IMR-90 (cell line): ENCODE data around the gene RNF149. TPM values are rescaled to one million over a fixed set of nuclear protein-coding genes. Genes with fewer than 3 reads are reported as not detected.
A peak's percentile ranks its signal among the peaks of the same experiment; 100 is the strongest.

Experiments
- ATAC-seq: fragments of 200-7000 bp; cut with Tn5 transposase; 2 replicates; pipeline ENCODE4 v1.9.1; 2020; ENCODE audit warnings: low read depth, mild to moderate bottlenecking, moderate library complexity
- BruUV-seq: library from RNA; stranded (reverse); fragments of 400-500 nt; replicated peaks from 2 replicates; lab custom pipeline; 2021; lab: Mats Ljungman, UMichigan
- CTCF ChIA-PET: fragments of 300-600 bp; formaldehyde crosslinking; extraction: SDS; loops from one replicate; lab custom pipeline; 2021; ENCODE audit warnings: antibody characterized with exemption; lab: Yijun Ruan, JAX
- POLR2A ChIA-PET: fragments of 300-600 bp; sonication (Branson Sonifier 250); formaldehyde crosslinking; loops from one replicate; lab custom pipeline; 2022; ENCODE audit warnings: antibody characterized with exemption; ENCODE audit not compliant: unreplicated experiment; lab: Charles Lee
- DNase-seq: peaks from one replicate; pipeline ENCODE4 v3.0.0; 2013
- H2AFZ ChIP-seq: replicated peaks from 2 replicates; pipeline ENCODE3; 2013; ENCODE audit warnings: low read length, mild to moderate bottlenecking; ENCODE audit not compliant: poor library complexity
- H2AK5ac ChIP-seq: 2 replicates; pipeline ENCODE4 v1.6.1; 2013; ENCODE audit warnings: low read depth, low read length, inconsistent platforms
- H2AK9ac ChIP-seq: replicated peaks from 2 replicates; pipeline ENCODE3; 2013; ENCODE audit warnings: mild to moderate bottlenecking, low read depth, low read length, moderate library complexity; ENCODE audit not compliant: poor library complexity
- H2BK120ac ChIP-seq: 2 replicates; pipeline ENCODE4 v1.6.1; 2013; ENCODE audit warnings: low read depth, low read length, inconsistent platforms
- H2BK15ac ChIP-seq: 3 replicates; pipeline ENCODE4 v1.6.1; 2013; ENCODE audit warnings: low read depth, low read length, inconsistent platforms
- H2BK20ac ChIP-seq: 2 replicates; pipeline ENCODE4 v1.6.1; 2013; ENCODE audit warnings: low read depth, mild to moderate bottlenecking, inconsistent platforms, low read length, moderate library complexity
- H2BK5ac ChIP-seq: 2 replicates; pipeline ENCODE4 v1.6.1; 2013; ENCODE audit warnings: mild to moderate bottlenecking, low read depth, low read length, inconsistent platforms; ENCODE audit not compliant: poor library complexity, severe bottlenecking
- H3K14ac ChIP-seq: replicated peaks from 2 replicates; pipeline ENCODE4 v1.6.1; 2013; ENCODE audit warnings: low read depth, low read length, inconsistent platforms
- H3K18ac ChIP-seq: 2 replicates; pipeline ENCODE4 v1.6.1; 2013; ENCODE audit warnings: low read depth, low read length, control low read depth
- H3K23ac ChIP-seq: 2 replicates; pipeline ENCODE4 v1.6.1; 2013; ENCODE audit warnings: low read depth, low read length, inconsistent platforms
- H3K27ac ChIP-seq: 2 replicates; pipeline ENCODE4 v1.5.1; 2013; ENCODE audit warnings: mild to moderate bottlenecking, control low read depth, low read length; ENCODE audit not compliant: insufficient read depth
- H3K27me3 ChIP-seq: 2 replicates; pipeline ENCODE4 v1.6.1; 2013; ENCODE audit warnings: low read length; ENCODE audit not compliant: control insufficient read depth, insufficient read depth
- H3K36me3 ChIP-seq: 2 replicates; pipeline ENCODE4 v1.6.1; 2013; ENCODE audit warnings: low read length, mixed read lengths; ENCODE audit not compliant: control insufficient read depth, insufficient read depth
- H3K4ac ChIP-seq: 2 replicates; pipeline ENCODE4 v1.6.1; 2013; ENCODE audit warnings: low read depth, low read length, inconsistent platforms
- H3K4me1 ChIP-seq: 2 replicates; pipeline ENCODE4 v1.6.1; 2013; ENCODE audit warnings: low read length, mixed read lengths; ENCODE audit not compliant: control insufficient read depth, insufficient read depth
- H3K4me2 ChIP-seq: 2 replicates; pipeline ENCODE4 v1.6.1; 2013; ENCODE audit warnings: low read depth, mild to moderate bottlenecking, control low read depth, low read length, moderate library complexity
- H3K4me3 ChIP-seq: 2 replicates; pipeline ENCODE4 v1.5.1; 2013; ENCODE audit warnings: low read depth, mild to moderate bottlenecking, control low read depth, low read length, moderate library complexity; ENCODE audit not compliant: insufficient read depth
- H3K56ac ChIP-seq: 2 replicates; pipeline ENCODE4 v1.6.1; 2013; ENCODE audit warnings: low read length, inconsistent platforms; ENCODE audit not compliant: insufficient read depth; ENCODE audit errors: extremely low read depth
- H3K79me1 ChIP-seq, 2 experiments: 2 replicates each; pipeline ENCODE4 v1.6.1; 2013; ENCODE audit warnings: low read length in 2 of 2, inconsistent platforms in 1 of 2, low read depth in 1 of 2
- H3K9ac ChIP-seq: 2 replicates; pipeline ENCODE4 v1.6.1; 2013; ENCODE audit warnings: low read depth, low read length, control low read depth
- H3K9me1 ChIP-seq: 2 replicates; pipeline ENCODE4 v1.6.1; 2013; ENCODE audit warnings: low read length, inconsistent platforms; ENCODE audit not compliant: insufficient read depth
- H3K9me3 ChIP-seq: 2 replicates; pipeline ENCODE4 v1.6.1; 2013; ENCODE audit warnings: low read length; ENCODE audit not compliant: control insufficient read depth, insufficient read depth
- H4K20me1 ChIP-seq: 2 replicates; pipeline ENCODE4 v1.6.1; 2013; ENCODE audit warnings: low read length, inconsistent platforms; ENCODE audit not compliant: insufficient read depth
- H4K5ac ChIP-seq: 2 replicates; pipeline ENCODE4 v1.6.1; 2013; ENCODE audit warnings: mild to moderate bottlenecking, low read depth, low read length, control low read depth
- H4K8ac ChIP-seq, 2 experiments: 2 replicates each; pipeline ENCODE4 v1.6.1; 2013; ENCODE audit warnings: low read depth in 2 of 2, low read length in 2 of 2, control low read depth in 1 of 2, inconsistent platforms in 1 of 2
- H4K91ac ChIP-seq: 2 replicates; pipeline ENCODE4 v1.6.1; 2013; ENCODE audit warnings: low read depth, low read length, inconsistent platforms; ENCODE audit not compliant: insufficient read depth
- BHLHE40 ChIP-seq: fragments of 150-350 bp; IDR thresholded peaks from 2 replicates; pipeline ENCODE4 v1.6.1; 2016; ENCODE audit warnings: mild to moderate bottlenecking, low read depth, low read length
- CEBPB ChIP-seq: IDR thresholded peaks from 2 replicates; pipeline ENCODE4 v1.6.1; 2012; ENCODE audit warnings: low read depth, low read length, improper control_type of control experiment
- CHD1 ChIP-seq: IDR thresholded peaks from 2 replicates; pipeline ENCODE4 v1.6.1; 2012; ENCODE audit warnings: low read depth, low read length, improper control_type of control experiment
- ELK1 ChIP-seq: fragments of 150-350 bp; IDR thresholded peaks from 2 replicates; pipeline ENCODE4 v1.6.1; 2016; ENCODE audit warnings: low read depth, mild to moderate bottlenecking, low read length, moderate library complexity, borderline replicate concordance
- FOS ChIP-seq: fragments of 150-350 bp; IDR thresholded peaks from 2 replicates; pipeline ENCODE4 v1.6.1; 2016; ENCODE audit warnings: low read depth, low read length
- MAFK ChIP-seq: IDR thresholded peaks from 2 replicates; pipeline ENCODE4 v1.6.1; 2012; ENCODE audit warnings: low read depth, low read length, improper control_type of control experiment
- MAZ ChIP-seq: IDR thresholded peaks from 2 replicates; pipeline ENCODE4 v1.6.1; 2012; ENCODE audit warnings: low read depth, mild to moderate bottlenecking, low read length, improper control_type of control experiment, moderate library complexity, borderline replicate concordance
- MXI1 ChIP-seq: IDR thresholded peaks from 2 replicates; pipeline ENCODE4 v1.6.1; 2012; ENCODE audit warnings: low read depth, mild to moderate bottlenecking, low read length, moderate library complexity, borderline replicate concordance
- NFE2L2 ChIP-seq: fragments of 150-350 bp; IDR thresholded peaks from 2 replicates; pipeline ENCODE4 v1.6.1; 2016; ENCODE audit warnings: low read depth, mild to moderate bottlenecking, low read length
- POLR2A ChIP-seq: IDR thresholded peaks from 2 replicates; pipeline ENCODE4 v1.6.1; 2012; ENCODE audit warnings: mild to moderate bottlenecking, low read depth, low read length
- RAD21 ChIP-seq: IDR thresholded peaks from 2 replicates; pipeline ENCODE4 v1.6.1; 2012; ENCODE audit warnings: low read length, improper control_type of control experiment
- RFX5 ChIP-seq: IDR thresholded peaks from 2 replicates; pipeline ENCODE4 v1.8.0; 2012; ENCODE audit warnings: low read depth, mild to moderate bottlenecking, low read length, moderate library complexity
- SMC3 ChIP-seq: fragments of 150-350 bp; IDR thresholded peaks from 2 replicates; pipeline ENCODE4 v1.6.1; 2016; ENCODE audit warnings: low read depth, mild to moderate bottlenecking, antibody characterized with exemption, low read length, moderate library complexity
- USF2 ChIP-seq: fragments of 150-350 bp; IDR thresholded peaks from 2 replicates; pipeline ENCODE4 v1.6.1; 2017; ENCODE audit warnings: mild to moderate bottlenecking, antibody characterized with exemption, low read length, low read depth
- WGBS, 2 experiments: methylation state at CpG; one replicate each; pipeline versions ENCODE4 v1.1.5 to v1.1.7; 2013; ENCODE audit warnings: missing lambda C conversion rate in 2 of 2; ENCODE audit not compliant: insufficient read length in 1 of 2; ENCODE audit errors: extremely low coverage in 2 of 2; 5-methylcytosine and 5-hydroxymethylcytosine counted together
- dilution Hi-C: fragments of 300-500 bp; cut with HindIII; formaldehyde crosslinking; loops from one replicate; pipeline ENCODE4 v1.14.3; 2018; ENCODE audit warnings: low sequenced_read_pairs; ENCODE audit not compliant: unreplicated experiment
- in situ Hi-C: fragments of 300-500 bp; cut with MboI; formaldehyde crosslinking; loops from 3 replicates; pipeline ENCODE4 v1.14.3; 2019; ENCODE audit warnings: low sequenced_read_pairs, inconsistent platforms, mixed read lengths
- intact Hi-C: fragments of 100-400 bp; cut with micrococcal nuclease; formaldehyde crosslinking; loops from 2 replicates; pipeline ENCODE4 v1.10.0; 2022
- polyA plus RNA-seq, 3 experiments: library from polyadenylated mRNA; depleted of rRNA; stranded (reverse); fragments of >200 nt; gene quantifications; 2 replicates each; pipeline ENCODE4 v1.2.3, GENCODE V29; 2012; ENCODE audit warnings: low replicate concordance in 1 of 3
- total RNA-seq: library from RNA; depleted of rRNA; stranded (reverse); fragments of >200 nt; gene quantifications from 2 replicates; pipeline ENCODE4 v1.2.3, GENCODE V29; 2012
- TF ChIP-seq, protein P1 (sequence below): conservative IDR thresholded peaks from 2 replicates; pipeline ENCODE4 v1.5.1; 2012; ENCODE audit warnings: mild to moderate bottlenecking, low read depth, low read length, improper control_type of control experiment

The RNF149 gene
- total and polyA plus RNA-seq, 2 of the 4 experiments (the other 2 are of a cell fraction) = 14.5 to 18.6 TPM

DNA sequence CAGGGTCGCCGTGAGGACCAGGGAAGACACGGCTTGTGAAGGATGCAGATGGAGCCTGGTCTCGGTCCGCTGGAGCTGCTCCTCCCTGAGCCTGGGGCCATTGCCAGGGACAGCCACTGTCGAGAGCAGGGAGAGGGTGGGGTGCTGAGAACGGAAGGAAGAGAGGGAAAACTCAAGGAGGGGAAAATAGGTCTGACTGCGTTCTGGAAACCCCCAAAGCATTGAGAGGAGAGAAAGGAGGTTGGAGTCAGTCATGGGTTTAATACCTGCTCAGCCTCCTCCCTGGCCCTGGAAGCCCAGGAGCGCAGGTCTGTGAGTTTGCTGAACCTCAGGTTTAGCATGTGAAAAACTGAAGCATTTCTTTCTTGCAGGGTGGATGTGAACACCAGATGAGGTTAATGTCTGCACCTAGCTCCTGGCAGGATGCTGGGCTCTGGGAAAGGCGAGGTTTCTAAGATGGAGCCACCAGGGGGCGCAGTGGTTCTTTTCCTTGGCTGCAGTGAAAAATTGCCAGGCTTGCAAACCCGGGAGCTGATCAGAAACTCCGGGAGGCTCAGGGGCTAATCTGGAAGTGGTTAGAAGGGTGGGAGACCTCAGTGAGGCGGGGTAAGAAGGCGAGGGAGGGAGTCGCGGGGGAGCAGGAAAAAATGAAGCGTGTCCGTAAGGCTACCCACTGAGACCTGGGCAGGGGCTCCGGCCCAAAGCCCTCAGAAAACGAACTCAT lies 33.6 kb upstream of the RNF149 start:
- in situ Hi-C loops (loop anchor here (10.0 kb wide), 1 partner anchor 493 kb away; no protein-coding TSS in a partner anchor), intact Hi-C loops (loop anchor here (2.0 to 5.0 kb wide), 2 partner anchors 355 to 490 kb away; partner anchors contain the start of gene MAP4K4), dilution Hi-C loops (no loop called here)
- H3K4me3 ChIP-seq = no peak overlapping the region
- DNase-seq = peak; percentile 61
- peaks cover 2% of the 10 kb centered on the region; the same call in 1 of the 2 replicates for H3K4me1 ChIP-seq
- H2AFZ ChIP-seq = peak overlapping the region; percentile 67
- H3K18ac ChIP-seq = no peak overlapping the region
- H2BK120ac ChIP-seq = no peak overlapping the region
- peak overlapping the region; percentile 58 for H2AK9ac ChIP-seq
- H2AK5ac ChIP-seq = no peak overlapping the region
- H3K9me3 ChIP-seq = no peaks in the 10 kb centered on the region
- no peak overlapping the region for H2BK5ac ChIP-seq
- H3K9ac ChIP-seq = no peak overlapping the region
- no peak overlapping the region for H2BK15ac ChIP-seq
- H3K23ac ChIP-seq = no peak overlapping the region
- no peaks in the 10 kb centered on the region; the same call in 1 of the 2 replicates for H3K9me1 ChIP-seq
- H4K8ac ChIP-seq = 0 out of 4 replicates have a peak overlapping the region, but pooled peaks of 1 of the 2 experiments have one; percentile 47
- H3K14ac ChIP-seq = no peak overlapping the region
- no peak overlapping the region for H3K56ac ChIP-seq
- ChIA-PET CTCF (interaction anchor here (0.6 to 1.8 kb wide), 12 partner anchors 11 to 494 kb away, joined by 3 to 8 read pairs (median 4); partner anchors contain the start of gene CREG2), POLR2A (no interaction called here)
- ATAC-seq = peak; percentile 87
- BruUV-seq = no TSS peak
- no peaks in the 10 kb centered on the region for H3K36me3 ChIP-seq
- H2BK20ac ChIP-seq = no peak overlapping the region
- H3K79me1 ChIP-seq = no peaks in the 10 kb centered on the region
- no peak overlapping the region for H3K27ac ChIP-seq
- H3K4ac ChIP-seq = no peak overlapping the region
- no peak overlapping the region for H4K91ac ChIP-seq
- 64% methylated on average over 13 of the region's 21 CpGs; no CpG with 5 or more reads in 1 of the 2 experiments for WGBS, 2 experiments
- H3K27me3 ChIP-seq = no peaks in the 10 kb centered on the region
- H3K4me2 ChIP-seq = no peak overlapping the region
- no peaks in the 10 kb centered on the region for H4K20me1 ChIP-seq
- no peak overlapping the region for H4K5ac ChIP-seq
- TF ChIP-seq USF2 (no peak), MAFK (peak; percentile 86), MAZ (no peak), BHLHE40 (no peak), MXI1 (no peak), FOS (no peak), NFE2L2 (no peak), CEBPB (no peak), ELK1 (no peak), RAD21 (peak; percentile 82), POLR2A (no peak), CHD1 (no peak), SMC3 (peak; percentile 87), RFX5 (no peak)
- TF ChIP-seq, protein P1, sequence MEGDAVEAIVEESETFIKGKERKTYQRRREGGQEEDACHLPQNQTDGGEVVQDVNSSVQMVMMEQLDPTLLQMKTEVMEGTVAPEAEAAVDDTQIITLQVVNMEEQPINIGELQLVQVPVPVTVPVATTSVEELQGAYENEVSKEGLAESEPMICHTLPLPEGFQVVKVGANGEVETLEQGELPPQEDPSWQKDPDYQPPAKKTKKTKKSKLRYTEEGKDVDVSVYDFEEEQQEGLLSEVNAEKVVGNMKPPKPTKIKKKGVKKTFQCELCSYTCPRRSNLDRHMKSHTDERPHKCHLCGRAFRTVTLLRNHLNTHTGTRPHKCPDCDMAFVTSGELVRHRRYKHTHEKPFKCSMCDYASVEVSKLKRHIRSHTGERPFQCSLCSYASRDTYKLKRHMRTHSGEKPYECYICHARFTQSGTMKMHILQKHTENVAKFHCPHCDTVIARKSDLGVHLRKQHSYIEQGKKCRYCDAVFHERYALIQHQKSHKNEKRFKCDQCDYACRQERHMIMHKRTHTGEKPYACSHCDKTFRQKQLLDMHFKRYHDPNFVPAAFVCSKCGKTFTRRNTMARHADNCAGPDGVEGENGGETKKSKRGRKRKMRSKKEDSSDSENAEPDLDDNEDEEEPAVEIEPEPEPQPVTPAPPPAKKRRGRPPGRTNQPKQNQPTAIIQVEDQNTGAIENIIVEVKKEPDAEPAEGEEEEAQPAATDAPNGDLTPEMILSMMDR = peak; percentile 84
